Activated CD4-positive, alpha-beta T cell treated with anti-CD3 and anti-CD28 coated beads, Interleukin-2, amount 50 U/mL, for 1 hour (primary cell): ENCODE measurements around the gene HLA-A.
"Not testable (repeated sequence)": the region's sequence is repeated elsewhere in the genome, so short reads cannot be mapped to it uniquely, and the experiment has no call there.

ENCODE experiments used
- DNase-seq: peaks from one replicate; pipeline ENCODE4 v3.0.0-alpha.2; 2020

Gene HLA-A

DNA sequence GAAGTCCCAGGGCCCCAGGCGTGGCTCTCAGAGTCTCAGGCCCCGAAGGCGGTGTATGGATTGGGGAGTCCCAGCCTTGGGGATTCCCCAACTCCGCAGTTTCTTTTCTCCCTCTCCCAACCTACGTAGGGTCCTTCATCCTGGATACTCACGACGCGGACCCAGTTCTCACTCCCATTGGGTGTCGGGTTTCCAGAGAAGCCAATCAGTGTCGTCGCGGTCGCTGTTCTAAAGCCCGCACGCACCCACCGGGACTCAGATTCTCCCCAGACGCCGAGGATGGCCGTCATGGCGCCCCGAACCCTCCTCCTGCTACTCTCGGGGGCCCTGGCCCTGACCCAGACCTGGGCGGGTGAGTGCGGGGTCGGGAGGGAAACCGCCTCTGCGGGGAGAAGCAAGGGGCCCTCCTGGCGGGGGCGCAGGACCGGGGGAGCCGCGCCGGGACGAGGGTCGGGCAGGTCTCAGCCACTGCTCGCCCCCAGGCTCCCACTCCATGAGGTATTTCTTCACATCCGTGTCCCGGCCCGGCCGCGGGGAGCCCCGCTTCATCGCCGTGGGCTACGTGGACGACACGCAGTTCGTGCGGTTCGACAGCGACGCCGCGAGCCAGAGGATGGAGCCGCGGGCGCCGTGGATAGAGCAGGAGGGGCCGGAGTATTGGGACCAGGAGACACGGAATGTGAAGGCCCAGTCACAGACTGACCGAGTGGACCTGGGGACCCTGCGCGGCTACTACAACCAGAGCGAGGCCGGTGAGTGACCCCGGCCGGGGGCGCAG, at the start of gene HLA-A:
Gene HLA-A (plus strand): TSS at position 258 of the 778 bp plus-strand sequence. CDS start 22 bp downstream, at position 280.
- DNase-seq, result peak; percentile 93

DNA sequence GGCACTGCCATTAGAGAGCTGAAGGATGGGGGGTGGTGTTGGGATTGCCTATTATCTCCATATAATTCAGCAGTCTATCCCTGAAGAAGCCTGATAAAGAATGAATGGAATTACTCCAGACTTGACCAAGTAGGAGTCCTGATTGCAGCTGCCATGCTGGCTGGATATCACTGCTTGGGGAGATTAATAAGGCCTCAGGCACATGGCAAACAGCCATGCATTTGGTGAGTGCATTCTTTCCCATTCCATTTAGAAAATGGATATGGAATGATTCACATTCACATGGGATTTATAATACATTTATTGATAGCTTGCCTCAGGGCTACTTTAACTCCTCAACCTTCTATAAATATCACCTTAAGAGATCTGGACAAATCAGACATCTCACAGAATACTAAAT, 49.6 kb upstream of the HLA-A start:
- DNase-seq, result no peak

DNA sequence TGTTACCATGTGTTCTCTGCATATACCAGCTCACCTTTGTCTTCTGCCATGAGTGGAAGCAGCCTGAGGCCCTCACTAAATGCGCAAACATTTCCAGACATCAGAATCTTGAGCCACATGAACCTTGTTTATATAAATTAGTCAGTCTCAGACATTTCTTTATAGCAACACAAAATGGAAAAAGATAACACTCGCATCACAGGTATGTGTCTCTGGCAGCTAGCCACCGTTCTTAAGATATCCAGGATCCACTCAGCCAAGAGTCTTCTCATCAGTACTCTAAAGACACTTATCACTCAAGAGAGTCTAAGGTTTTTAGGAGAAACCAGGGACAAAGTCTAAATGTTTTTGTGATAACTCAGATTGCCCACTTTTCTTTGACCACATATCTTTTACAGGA, 43.1 kb upstream of the HLA-A start:
- no peak for DNase-seq

DNA sequence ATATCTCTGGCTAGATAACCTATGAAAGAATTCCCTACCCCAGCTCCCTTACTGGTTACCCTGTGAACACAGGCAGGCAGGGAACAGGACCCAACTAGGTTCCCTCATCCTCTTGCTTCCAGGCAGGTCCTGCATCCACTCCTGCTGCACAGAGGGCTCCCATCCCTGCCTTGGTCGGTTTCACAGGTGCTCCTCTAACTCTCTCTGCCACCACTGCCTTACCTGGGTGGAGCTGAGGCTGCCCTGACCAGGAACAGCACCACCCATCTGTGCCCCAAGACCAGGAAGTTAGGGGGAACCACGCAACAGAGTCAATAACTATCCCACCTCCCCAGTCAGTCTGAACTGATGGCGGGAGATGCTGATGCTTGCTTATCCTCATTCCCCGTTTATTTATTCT, 37.0 kb upstream of the HLA-A start:
- no peak for DNase-seq

DNA sequence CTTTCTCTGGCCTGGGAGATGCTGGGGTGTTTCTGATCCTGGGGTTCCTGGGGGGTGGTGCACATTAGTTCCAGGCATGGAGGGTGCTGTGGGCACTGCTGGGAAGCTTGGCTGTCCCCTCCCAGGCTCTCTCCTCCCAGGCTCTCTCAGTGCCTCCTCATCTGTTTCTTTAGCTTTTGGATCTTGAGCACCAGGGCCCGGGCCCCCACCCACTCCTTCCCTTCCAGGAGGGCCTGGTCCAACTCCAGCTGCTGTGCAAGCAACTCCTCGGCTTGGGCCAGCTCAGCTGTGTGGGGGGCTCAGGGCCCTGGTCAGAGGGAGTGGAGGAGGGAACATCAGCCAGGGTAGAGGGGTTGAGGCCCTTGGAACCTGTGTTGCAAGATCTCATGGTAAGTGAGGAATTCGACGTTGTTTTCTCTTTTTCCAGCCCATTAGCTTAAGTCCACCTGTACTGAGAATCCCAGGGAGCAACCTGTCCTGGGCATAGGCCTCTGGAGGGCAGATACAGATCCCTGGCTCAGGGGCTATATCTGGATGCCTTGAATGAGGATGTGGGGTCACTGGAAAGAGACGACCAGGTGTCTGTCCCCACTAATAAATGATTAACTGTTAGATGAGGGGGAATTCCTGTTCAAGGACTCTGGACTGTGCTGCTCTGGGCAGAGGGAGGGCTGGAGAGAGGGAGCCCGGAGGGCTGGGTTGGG, 34.5 kb upstream of the HLA-A start:
- no peak for DNase-seq

DNA sequence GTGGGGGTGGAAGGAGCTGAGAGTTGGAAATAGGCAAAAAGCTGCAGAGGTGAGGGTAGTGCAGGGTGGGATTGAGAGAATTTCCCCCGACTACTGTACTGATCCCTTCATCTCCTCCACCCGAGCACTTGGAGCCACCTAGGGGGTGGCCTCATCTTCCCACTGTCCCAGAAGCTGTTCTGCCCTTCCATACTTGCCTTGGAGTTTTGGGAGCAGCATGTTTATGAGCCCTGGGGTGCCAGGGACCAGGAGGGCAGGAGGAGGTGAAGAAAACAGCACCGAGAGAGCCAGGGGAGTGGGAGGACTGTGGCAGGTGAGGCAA, 34.0 kb upstream of the HLA-A start:
- no peak for DNase-seq

DNA sequence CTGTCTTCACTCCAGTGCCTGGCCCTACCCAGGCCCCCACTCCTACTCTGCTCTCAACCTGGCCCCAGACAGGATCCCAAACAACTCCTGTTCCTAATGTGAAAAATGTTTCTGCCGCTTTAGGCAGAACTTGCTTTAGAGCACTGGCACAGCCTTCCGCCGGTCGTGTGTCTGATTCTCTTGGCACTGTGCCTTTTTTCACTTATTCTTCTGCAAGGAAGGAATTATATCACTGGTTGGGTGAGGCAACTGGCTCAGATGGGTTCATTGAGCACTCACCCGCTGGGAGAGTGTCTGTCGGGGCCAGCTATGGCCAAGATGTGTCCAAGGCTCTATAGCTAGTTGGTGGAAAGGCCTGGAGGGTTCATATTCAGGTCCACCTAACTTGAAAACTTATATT, 33.6 kb upstream of the HLA-A start:
- DNase-seq, result no peak

DNA sequence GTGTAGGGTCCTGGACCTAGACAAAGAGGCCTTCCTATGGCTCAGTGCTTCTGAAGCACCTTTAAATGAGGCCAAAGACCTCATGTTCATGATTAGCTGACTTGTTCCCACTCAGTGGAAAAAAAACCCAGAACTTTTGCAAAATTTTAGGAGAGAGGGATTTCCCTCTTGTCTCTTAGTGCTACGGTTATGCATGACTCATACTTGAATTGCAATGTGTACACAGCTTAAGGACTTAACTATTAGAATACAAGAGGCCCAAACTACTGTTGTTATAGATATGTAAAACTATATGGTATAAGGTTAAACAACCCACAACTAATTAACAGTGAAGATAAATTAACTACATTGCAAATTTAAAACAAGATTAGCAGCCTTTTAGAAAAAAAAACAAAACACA, 32.3 kb upstream of the HLA-A start:
- DNase-seq, result no peak

DNA sequence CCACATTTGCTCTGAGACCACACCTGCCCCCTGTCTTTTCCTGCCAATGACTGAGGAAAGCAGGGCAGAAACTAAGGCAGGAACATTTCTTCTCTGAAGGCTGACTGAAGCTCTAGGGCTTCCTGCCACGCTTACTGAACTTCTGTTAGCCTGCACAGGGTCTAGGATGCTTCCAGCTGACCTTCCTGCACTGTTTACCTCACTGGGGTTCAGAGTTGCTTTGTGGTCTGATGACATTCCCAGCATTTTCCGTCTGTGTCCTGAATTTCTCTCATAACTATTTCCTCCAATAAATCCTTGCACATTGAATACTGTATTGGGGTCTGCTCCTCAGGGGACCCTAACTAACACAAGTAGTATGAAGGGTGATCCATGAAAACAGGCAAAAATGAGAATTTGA, 29.5 kb upstream of the HLA-A start:
- DNase-seq, result no peak

DNA sequence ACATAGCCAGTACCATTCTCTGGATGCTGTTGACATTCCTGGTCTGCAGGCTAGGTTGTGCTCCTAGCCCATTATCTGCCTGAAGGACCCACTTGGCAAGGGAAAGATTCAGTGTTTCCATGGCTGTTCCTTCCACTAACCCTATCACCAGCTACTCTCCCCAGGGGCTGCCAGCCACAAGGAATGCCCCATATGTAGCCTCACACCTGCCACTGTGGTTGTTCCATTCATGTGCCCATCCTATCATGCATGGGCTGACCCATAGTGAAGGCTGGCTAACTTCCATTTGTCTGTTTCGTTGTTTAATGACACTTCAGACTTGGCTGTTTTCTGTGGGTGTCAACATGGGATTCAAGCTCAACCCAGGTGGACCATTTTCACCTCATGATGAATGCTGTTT, 25.6 kb upstream of the HLA-A start:
- DNase-seq, result no peak

DNA sequence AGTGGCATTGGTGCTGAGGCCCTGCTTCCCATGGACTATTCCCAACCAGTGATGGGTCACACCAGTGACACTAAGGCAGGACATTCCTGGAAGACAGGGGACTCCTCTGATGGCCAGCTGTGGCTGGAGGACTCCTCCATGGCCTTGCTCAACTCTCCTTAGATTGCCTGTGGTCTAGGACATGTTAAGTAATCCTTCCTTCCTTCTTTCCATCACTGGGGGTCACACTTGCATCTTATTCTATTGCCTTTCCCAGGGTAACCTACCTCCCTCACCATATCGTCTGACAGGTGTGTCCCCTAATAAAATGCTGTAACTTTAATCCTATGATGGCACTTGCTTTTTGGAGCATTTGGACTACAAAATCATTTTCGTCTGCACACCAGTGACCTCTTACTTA, 24.5 kb upstream of the HLA-A start:
- DNase-seq, result no peak

DNA sequence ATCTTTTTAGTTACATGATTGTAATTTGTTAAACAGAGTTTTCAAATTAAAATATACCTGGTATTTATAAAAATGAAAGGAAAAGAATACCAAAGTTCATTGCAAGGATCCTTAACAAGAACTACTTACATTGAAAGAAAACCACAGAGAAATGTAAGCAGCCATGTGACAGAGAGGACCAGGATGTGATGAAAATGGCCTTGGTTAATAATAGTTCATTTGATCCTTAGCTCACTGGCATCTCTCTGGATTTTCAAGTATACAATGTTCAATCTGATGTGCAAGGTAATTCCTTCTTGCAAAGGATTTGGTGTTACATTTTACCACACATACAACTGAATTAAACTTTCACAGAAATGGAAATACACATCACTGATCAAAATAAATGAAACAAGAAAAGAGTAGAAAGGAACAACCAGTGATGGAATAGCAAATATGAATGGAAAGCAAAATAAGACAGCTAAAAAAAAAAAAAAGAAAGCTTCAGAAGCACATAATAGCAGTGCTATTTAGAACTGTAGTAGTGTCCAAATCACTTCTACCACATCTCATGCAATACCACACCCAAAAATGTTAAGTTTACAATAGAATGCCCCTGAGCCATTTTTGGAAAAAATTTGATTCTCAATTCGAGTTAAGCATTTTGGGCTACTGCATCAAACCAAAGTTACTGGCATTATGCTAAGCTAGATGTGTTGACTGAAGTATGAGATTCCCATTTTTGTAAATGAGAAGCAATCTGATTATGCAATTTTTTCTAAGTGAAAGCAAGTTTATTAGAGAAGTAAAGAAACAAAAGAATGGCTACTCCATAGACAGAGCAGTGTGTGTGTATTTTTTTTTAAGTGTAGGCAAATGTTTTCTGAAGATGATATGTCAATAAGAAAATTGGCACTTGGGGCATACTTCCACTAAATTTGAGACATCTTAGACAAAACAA, 22.6 kb upstream of the HLA-A start:
- DNase-seq, result no peak

DNA sequence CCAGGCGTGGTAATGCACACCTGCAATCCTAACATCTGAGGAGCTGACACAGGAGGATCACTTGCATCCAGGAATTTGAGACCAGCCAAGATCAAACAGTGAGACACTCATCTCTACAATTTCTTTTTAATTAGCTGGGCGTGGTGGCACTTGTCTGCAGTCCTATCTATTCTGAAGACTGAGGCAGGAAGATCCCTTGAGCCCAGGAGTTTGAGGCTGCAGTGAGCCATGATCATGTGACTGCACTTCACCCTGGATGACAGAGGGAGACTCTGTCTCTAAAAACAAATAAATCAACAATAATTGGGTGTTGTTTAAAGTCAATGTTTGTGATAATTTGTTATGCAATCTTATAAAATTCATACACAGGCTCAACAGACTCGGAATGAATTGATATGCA, 18.0 kb upstream of the HLA-A start:
- no peak for DNase-seq

DNA sequence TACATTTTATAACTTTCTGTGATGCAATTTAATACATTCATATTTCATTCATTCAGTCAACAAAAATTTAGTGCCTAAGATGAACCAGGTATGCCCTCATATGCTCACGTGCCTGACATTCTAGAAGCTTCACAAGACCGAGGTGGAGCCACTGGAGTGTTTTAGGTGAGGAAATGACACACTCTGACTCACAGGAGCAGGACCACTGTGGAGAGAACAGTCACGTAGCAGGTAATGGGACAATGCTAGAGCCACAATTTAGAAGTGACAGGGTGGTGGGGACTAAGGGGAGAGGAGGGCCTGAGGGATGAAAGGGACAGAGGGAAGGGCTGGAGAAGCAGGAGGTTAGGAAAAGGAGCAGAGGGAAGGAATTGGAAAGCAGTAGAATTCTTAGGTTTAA, 17.6 kb upstream of the HLA-A start:
- peak; percentile 35 for DNase-seq

DNA sequence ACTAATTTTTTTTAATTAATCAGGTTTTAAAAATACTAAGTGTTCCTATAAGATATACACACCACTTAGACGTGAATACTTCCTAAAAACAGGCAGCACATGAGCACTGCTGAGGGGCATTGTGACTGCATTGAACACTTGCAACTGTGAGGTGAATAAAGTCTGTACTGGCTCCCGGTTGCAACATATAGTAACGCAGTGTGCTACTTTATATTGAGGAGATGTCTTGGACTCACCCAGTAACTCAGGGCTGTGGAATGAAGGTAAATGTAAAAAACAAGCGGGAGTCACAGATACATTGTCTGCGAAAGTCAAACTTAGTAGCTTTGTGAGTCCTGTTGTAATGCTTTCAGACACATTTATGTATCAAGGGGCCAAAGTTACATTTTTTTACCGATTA, 17.0 kb upstream of the HLA-A start:
- no peak for DNase-seq

DNA sequence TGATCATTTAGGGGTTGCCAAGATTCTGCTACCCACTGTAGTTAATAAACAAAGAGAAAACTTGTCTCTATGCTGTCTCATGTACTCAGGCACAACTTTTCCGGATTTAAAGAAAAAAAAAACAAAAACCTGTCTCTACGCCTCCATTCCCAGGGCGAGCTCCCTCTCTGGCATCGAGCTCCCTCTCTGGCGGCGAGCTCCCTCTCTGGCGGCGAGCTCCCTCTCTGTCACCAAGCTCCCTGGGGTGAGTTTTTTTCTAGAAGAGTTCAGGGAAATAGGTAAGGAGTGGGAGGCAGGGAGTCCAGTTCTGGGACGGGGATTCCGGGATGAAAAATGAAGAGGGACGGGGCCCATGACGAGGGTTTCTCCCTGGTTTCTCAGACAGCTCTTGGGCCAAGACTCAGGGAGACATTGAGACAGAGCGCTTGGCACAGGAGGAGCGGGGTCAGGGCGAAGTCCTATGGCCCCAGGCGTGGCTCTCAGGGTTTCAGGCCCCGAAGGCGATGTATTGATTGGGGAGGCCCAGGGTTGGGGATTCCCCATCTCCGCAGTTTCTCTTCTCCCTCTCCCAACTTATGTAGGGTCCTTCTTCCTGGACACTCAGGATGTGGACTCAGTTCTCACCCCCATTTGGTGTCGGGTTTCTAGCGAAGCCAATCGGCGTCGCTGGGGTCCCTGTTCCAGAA, 16.5 kb upstream of the HLA-A start:
- no peak for DNase-seq

DNA sequence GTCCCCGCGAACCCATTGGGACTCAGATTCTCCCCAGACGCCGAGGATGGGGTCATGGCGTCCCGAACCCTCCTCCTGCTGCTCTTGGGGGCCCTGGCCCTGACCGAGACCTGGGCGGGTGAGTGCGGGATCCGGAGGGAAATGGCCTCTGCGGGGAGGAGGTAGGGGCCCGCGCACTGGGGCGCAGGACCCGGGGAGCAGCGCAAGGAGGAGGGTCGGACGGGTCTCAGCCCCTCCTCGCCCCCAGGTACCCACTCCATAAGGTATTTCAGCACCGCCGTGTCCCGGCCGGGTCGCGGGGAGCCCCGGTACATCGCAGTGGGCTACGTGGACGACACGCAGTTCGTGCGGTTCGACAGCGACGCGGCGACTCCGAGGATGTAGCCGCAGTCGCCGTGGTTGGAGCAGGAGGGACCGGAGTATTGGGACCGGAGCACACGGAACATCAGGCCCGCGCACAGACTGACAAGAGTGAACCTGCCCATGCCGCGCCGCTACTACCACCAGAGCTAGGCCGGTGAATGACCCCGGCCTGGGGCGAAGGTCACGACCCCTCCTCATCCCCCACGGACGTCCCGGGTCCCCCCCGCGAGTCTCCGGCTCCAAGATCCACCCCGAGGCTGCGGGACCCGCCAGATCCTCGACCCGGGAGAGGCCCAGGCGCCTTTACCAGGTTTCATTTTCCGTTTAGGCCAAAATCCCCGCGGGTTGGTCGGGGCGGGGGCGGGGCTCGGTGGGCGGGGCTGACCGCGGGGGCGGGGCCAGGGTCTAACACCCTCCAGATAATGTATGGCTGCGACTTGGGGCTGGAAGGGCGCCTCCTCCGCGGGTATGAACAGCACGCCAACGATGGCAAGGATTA, 15.7 kb upstream of the HLA-A start:
- DNase-seq, result peak; percentile 84

DNA sequence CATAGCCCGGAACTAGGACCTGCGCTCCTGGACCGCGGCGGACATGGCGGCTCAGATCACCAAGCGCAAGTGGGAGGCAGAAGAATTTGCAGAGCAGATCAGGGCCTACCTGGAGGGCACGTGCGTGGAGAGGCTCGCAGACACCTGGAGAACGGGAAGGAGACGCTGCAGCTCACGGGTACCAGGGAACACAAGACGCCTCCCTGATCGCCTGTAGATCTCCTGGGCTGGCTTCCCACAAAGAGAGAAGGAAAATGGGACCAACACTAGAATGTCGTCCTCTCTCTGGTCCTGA, 15.1 kb upstream of the HLA-A start:
- no peak for DNase-seq

DNA sequence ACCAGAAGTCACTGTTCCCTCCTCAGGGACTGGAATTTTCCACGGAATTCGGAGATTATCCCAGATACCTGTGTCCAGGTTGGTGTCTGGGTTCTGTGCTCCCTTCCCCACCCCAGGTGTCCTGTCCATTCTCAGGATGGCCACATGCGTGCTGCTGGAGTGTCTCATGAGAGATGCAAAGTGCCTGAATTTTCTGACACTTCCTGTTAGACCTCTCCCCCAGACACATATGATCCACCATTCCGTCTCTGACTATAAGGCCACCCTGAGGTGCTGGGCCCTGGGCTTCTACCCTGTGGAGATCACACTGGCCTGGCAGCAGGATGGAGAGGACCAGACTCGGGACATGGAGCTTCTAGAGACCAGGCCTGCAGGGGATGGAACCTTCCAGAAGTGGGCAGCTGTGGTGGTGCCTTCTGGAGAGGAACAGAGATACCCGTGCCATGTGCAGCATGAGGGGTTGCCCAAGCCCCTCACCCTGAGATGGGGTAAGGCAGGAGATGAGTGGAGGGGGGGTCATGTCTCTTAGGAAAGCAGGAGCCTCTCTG, 14.4 kb upstream of the HLA-A start:
- no peak for DNase-seq

DNA sequence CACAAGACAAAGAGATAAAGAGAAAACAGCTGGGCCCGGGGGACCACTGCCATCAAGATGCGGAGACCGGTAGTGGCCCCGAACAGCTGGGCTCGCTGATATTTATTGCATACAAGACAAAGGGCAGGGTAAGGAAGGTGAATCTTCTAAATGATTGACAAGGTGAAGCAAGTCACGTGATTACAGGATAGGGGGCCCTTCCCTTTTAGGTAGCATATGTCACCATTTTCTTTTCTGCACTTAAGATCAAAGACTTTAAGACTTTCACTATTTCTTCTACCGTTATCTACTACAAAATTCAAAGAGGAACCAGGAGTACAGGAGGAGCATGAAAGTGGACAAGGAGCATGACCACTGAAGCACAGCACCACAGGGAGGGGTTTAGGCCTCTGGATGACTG, 12.3 kb upstream of the HLA-A start:
- DNase-seq, result not testable (repeated sequence)

DNA sequence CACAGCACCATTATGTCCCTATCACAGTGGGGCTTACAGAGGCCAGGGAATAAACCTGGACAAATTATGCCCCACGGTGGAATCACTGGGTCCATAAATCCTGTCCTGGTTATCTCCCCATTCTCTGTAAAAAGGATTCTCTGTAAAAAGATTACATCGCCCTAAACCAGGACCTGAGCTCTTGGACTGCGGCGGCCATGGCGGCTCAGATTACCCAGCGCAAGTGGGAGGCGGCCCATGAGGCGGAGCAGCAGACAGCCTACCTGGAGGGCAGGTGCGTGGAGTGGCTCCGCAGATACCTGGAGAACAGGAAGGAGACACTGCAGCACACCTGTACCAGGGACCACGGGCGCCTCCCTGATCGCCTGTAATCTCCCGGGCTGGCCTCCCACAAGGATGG, 8.4 kb upstream of the HLA-A start:
- DNase-seq, result no peak
